GM21381 (cell line): Measurements from ENCODE around the gene MAST3.

Source experiments
- ATAC-seq: cut with Tn5 transposase; IDR thresholded peaks from one replicate; pipeline ENCODE4 v1.9.1; 2021; ENCODE audit warnings: mild to moderate bottlenecking, moderate library complexity; ENCODE audit not compliant: unreplicated experiment

Gene MAST3

GRCh38 chr19:18176367-18177310 is 79.1 kb downstream of the MAST3 start:
- ATAC-seq = no peak

GRCh38 chr19:18179957-18180356 is 82.4 kb downstream of the MAST3 start:
- no peak for ATAC-seq

DNA sequence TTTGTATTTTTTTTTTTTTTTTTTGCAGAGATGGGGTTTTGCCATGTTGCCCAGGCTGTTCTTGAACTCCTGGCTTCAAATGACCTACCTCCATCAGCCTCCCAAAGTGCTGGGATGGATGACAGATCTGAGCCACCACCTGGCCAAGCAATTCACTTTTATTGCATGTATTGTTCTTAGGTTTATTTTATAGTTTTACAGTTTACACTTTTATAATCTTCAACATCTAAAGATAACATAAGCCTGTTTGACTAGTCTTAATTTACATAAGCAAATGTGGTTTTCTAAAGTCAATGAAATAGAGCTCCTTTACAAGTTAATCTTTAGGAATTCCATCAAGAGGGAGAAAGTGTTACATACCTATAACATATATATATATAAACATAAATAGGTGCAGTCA is 86.0 kb downstream of the MAST3 start:
- no peak for ATAC-seq

DNA sequence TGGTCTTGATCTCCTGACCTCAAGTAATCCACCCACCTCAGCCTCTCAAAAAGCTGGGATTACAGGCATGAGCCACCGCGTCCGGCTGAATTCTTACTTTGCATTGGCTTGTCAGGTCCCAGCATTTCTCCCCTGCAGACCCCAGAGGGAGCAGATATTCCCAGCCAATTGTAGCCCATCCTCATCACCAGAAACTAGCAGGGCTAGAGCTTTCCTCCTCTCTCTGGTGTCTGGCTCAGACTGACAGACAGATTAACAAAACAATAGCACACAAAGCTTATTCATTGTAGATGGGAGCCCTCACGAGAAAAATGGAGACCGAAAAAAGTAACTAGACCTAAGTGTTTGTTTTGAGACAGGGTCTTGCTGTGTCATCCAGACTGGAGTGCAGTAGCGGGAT is 88.0 kb downstream of the MAST3 start:
- no peak for ATAC-seq

DNA sequence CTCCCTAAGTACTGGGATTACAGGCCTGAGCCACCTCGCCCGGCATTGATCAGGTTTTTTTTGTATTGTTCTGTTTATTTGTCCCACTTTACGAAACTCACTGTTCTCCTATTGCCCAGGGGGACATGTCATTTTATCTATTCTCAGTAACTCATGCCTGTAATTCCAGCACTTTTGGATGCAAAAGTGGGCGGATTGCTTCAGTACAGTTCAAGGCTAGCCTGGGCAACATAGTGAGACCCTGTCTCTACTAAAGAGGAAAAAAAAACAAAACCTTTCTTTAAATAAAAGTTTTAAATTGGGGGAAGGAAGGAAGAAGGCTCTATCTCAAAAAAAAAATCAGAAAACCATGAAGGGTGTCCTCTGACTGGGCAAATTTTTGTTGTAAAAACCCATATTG is 92.7 kb downstream of the MAST3 start:
- no peak for ATAC-seq

- ATAC-seq = no peak
These were observed 94.1 kb downstream of the MAST3 start for GRCh38 chr19:18191640-18192062.

DNA sequence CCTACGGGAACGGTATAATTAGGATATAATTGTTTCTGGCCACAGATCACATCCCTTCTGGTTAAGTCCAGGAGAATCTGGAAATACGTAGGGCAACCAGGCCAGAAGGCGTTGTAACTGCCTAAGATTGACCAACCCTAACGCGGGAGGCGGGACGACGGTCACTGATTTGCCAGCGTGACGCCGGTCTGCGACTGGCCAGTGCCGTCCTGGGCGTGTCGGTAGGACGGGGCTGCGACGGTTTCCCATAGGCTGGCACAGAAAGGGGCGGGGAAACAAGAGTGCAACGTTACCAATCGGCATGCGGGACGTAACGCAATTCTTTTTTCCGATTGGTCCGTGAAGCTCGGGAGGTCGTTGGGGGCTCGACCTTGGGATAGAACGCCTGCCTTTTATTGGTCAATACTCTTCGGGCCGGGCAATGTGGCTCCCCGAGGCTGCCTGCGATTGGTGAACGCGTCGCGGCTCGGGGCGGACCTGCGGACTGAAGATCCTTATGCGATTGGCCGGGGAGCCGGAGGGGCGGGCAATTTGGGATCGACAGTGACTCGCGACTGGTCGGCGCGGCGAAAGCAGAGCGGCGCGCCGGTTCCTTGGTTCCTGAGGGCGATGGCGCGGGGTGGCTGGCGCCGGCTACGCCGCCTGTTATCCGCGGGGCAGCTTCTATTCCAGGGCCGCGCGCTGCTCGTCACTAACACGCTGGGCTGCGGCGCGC is 95.3 kb downstream of the MAST3 start, which contains the start of gene MPV17L2:
Gene MPV17L2, plus strand, starts transcription at position 546 of the 715 bp plus-strand sequence. Its CDS starts 64 bp downstream, at position 610.
- peak; percentile 89 for ATAC-seq

GRCh38 chr19:18193388-18194180 is 96.0 kb downstream of the MAST3 start:
- no peak for ATAC-seq

DNA sequence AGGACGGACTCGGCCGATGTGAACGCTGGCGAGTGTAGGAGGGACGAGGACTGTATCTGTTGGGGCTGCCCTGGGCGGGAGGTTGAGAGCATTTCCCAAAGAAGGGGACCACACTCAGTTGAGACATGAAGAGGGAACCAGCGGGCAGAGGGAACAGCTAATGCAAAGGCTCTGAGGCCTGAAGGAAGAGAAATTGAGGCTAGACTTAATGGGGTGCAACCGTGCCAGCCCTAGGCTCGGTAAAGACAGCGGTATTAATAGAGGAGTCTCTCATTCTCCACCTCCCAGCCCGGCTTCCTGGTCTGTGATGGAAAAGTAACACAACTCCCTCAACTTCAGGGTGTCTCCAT is 96.6 kb downstream of the MAST3 start:
- ATAC-seq = no peak

DNA sequence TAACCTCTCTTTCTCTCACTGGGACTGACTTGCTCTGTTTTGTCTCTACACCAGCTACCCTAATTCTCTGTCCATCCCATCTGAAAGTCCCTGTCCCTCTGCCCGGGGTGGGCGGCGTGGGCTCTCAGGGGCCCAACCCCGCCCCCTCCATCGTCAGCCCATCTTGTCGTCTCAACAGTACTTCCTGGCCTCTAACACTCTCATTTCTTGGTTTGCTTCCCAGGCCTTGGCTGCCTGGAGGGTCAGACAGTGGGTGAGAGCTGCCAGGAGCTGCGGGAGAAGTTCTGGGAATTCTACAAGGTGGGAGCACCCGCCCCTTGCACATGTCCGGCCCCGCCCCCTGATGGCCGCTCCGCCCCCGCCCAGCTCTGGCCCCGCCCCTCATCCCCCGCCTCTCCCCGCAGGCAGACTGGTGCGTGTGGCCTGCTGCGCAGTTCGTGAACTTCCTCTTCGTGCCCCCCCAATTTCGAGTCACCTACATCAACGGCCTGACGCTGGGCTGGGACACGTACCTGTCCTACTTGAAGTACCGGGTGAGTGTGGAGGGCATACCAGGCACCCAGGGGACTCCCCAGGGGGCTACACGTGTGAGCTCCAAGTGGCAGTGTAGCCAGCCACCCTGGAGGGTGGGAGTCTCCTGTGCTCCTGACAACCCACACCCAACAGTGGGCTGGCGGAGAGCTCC is 97.1 kb downstream of the MAST3 start:
- ATAC-seq = no peak

DNA sequence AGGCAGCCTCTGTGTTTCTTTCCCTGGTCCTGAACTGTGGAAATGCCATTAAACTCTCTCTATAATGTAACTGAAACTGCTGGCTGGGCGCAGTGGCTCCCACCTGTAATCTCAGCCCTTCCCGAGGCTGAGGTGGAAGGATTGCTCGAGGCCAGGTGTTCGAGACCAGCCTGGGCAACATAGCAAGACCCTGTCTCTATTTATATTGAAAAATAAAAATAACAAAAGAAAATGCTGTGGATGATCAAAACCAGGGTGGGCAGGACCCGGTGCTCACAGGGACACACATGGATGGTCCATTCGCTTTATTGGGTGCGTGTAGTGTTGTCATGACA is 98.9 kb downstream of the MAST3 start:
- ATAC-seq = no peak

GRCh38 chr19:18197306-18197705 is 99.7 kb downstream of the MAST3 start:
- no peak for ATAC-seq

DNA sequence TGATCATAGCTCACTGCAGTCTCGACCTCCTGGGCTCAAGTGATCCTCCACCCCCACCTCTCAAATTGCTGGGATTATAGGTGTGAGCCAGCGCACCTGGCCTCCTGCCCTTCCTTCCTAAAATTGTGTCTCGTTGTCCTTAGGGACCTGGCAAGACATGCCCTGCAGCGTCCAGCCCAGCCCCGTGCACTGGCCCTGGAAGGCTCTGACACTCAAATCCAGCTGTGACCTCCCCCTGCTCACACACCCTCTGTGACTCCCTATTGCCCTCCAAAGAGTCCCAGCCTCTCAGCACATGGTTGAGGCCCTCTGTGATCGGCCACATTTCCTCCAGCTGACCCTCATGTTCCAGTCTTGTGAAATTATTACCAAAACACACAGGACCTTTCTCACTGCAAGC is 100.4 kb downstream of the MAST3 start:
- ATAC-seq = no peak

DNA sequence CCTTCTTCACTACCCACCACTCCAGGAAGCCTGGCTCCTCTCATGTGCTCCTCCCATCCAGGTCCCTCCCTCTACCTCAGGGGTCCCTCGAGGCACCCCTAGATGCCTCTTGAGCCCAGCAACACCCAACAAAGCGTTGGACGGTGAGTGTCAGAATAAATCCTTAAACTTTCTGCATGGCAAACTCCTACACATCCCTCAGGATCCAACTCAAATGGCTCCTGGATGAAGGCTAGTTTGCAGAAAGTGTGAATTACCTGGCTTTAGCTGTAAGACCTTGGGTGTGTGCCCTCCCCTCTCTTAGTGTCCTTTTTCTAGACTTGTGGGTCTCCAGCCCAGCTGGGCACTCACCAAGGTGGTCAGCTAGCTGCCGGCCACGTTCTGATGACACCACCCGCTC is 100.8 kb downstream of the MAST3 start:
- ATAC-seq = no peak
